ENCODE results near the gene CLEC18B.
"Not testable (repeated sequence)": the region's sequence is repeated elsewhere in the genome, so short reads cannot be mapped to it uniquely, and the experiment has no call there.

Gene CLEC18B

DNA sequence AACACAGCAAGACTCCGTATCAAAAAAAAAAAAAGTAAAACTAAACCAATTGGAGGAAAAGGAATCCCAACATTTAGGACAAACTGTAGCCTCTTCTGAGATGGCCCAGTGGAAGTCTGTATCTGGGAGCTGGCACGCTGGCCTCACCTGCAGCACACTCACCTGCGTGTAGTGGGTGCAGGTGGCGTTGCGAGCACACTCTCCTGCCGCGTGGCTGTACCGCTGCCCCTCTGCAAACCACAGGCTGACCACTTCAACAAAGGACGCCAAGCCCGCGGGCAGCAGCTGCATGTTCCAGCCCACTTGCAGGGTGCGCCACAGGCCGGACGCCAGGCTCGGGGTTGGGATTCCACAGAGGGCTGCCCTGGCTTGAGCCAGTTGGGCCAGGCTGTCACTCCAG, 3.4 kb downstream of the CLEC18B start:
- not testable (repeated sequence) for H3K4me1 ChIP-seq (ENCODE audit: control insufficient read depth, insufficient read depth, low read length); H3K9me3 ChIP-seq (ENCODE audit: control insufficient read depth, insufficient read depth, low read length); H3K27me3 ChIP-seq (ENCODE audit: control insufficient read depth, insufficient read depth, low read length); DNase-seq (ENCODE audit: low read depth, low spot score); H3K27ac ChIP-seq (ENCODE audit: low read length); H3K4me3 ChIP-seq (ENCODE audit: low read length); H3K36me3 ChIP-seq (ENCODE audit: control insufficient read depth, insufficient read depth, low read length)
- no CpG with 5 or more reads among the region's 15 CpGs for WGBS (ENCODE audit: insufficient coverage, insufficient read length)

GRCh38 chr16:74413920-74414319, 7.4 kb downstream of the CLEC18B start:
- no CpG with 5 or more reads among the region's 7 CpGs for WGBS (ENCODE audit: insufficient coverage, insufficient read length)
- not testable (repeated sequence) for H3K27me3 ChIP-seq (ENCODE audit: control insufficient read depth, insufficient read depth, low read length); H3K27ac ChIP-seq (ENCODE audit: low read length); H3K4me1 ChIP-seq (ENCODE audit: control insufficient read depth, insufficient read depth, low read length); H3K9me3 ChIP-seq (ENCODE audit: control insufficient read depth, insufficient read depth, low read length); DNase-seq (ENCODE audit: low read depth, low spot score); H3K36me3 ChIP-seq (ENCODE audit: control insufficient read depth, insufficient read depth, low read length); H3K4me3 ChIP-seq (ENCODE audit: low read length)

DNA sequence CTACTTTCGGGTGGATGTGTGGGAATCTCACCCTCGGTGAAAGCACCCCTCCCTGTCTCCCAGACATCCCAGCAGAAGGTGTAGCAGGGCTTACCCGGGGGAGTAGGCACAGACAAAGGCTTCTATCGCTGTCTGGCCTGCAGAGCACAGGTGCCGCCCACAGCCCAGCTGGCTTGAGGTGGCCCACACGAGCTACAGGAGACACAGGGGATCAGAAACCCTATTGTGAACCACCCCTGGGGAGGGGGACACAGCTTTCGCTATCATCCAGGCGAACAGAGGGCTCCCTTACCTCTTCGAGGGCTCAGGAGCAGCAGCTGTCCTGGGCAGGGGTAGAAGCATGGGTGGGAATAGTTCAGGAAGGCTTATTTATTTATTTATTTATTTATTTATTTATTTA, 7.8 kb downstream of the CLEC18B start:
- not testable (repeated sequence) for H3K9me3 ChIP-seq (ENCODE audit: control insufficient read depth, insufficient read depth, low read length); DNase-seq (ENCODE audit: low read depth, low spot score); H3K27me3 ChIP-seq (ENCODE audit: control insufficient read depth, insufficient read depth, low read length); H3K36me3 ChIP-seq (ENCODE audit: control insufficient read depth, insufficient read depth, low read length); H3K4me3 ChIP-seq (ENCODE audit: low read length); H3K4me1 ChIP-seq (ENCODE audit: control insufficient read depth, insufficient read depth, low read length); H3K27ac ChIP-seq (ENCODE audit: low read length)
- no CpG with 5 or more reads among the region's 9 CpGs for WGBS (ENCODE audit: insufficient coverage, insufficient read length)

- not testable (repeated sequence) for H3K27ac ChIP-seq (ENCODE audit: low read length); H3K9me3 ChIP-seq (ENCODE audit: control insufficient read depth, insufficient read depth, low read length); H3K4me1 ChIP-seq (ENCODE audit: control insufficient read depth, insufficient read depth, low read length); DNase-seq (ENCODE audit: low read depth, low spot score); H3K36me3 ChIP-seq (ENCODE audit: control insufficient read depth, insufficient read depth, low read length); H3K27me3 ChIP-seq (ENCODE audit: control insufficient read depth, insufficient read depth, low read length); H3K4me3 ChIP-seq (ENCODE audit: low read length)
- no CpG with 5 or more reads among the region's 10 CpGs for WGBS (ENCODE audit: insufficient coverage, insufficient read length)
Observed at GRCh38 chr16:74412775-74413390, 8.4 kb downstream of the CLEC18B start.

DNA sequence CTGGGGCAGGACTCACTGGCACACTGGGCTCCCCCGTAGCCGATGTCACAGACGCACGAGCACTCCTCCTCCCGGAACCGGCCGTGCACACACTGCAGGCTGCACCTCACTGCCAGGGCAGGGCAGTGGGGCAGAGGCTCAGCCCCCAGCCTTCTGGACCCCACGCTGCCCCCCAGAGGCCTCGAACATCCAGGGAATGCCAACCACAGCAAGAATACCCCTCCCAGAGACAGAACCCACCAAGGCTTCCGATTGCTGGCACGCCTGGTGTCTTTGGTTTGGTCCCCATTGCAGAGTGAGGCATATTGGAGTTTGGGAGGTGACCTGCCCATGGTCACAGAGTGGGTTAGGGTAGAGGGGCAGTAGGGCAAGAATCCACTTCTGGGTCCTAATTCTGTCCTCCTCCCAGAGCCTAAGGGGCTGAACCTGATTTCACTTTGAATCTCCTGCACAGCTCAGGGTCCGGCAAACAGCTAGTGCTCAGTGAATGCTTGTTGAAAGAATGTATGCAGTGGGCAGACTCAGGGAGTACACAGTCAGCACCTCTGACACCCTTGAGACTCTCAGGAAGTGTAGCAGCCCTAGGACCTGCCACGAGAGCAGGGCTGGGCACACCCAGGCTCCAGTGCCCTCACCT, 9.0 kb downstream of the CLEC18B start:
- H3K9me3 ChIP-seq (ENCODE audit: control insufficient read depth, insufficient read depth, low read length); H3K36me3 ChIP-seq (ENCODE audit: control insufficient read depth, insufficient read depth, low read length); DNase-seq (ENCODE audit: low read depth, low spot score); H3K4me3 ChIP-seq (ENCODE audit: low read length); H3K27ac ChIP-seq (ENCODE audit: low read length); H3K4me1 ChIP-seq (ENCODE audit: control insufficient read depth, insufficient read depth, low read length); H3K27me3 ChIP-seq (ENCODE audit: control insufficient read depth, insufficient read depth, low read length): not testable (repeated sequence)
- WGBS (ENCODE audit: insufficient coverage, insufficient read length), result no CpG with 5 or more reads among the region's 13 CpGs

- not testable (repeated sequence) for H3K4me1 ChIP-seq (ENCODE audit: control insufficient read depth, insufficient read depth, low read length); H3K27me3 ChIP-seq (ENCODE audit: control insufficient read depth, insufficient read depth, low read length); H3K36me3 ChIP-seq (ENCODE audit: control insufficient read depth, insufficient read depth, low read length); H3K27ac ChIP-seq (ENCODE audit: low read length); H3K9me3 ChIP-seq (ENCODE audit: control insufficient read depth, insufficient read depth, low read length); H3K4me3 ChIP-seq (ENCODE audit: low read length); DNase-seq (ENCODE audit: low read depth, low spot score)
- no CpG with 5 or more reads among the region's 9 CpGs for WGBS (ENCODE audit: insufficient coverage, insufficient read length)
Observed at GRCh38 chr16:74410981-74411380, 10.3 kb downstream of the CLEC18B start.

DNA sequence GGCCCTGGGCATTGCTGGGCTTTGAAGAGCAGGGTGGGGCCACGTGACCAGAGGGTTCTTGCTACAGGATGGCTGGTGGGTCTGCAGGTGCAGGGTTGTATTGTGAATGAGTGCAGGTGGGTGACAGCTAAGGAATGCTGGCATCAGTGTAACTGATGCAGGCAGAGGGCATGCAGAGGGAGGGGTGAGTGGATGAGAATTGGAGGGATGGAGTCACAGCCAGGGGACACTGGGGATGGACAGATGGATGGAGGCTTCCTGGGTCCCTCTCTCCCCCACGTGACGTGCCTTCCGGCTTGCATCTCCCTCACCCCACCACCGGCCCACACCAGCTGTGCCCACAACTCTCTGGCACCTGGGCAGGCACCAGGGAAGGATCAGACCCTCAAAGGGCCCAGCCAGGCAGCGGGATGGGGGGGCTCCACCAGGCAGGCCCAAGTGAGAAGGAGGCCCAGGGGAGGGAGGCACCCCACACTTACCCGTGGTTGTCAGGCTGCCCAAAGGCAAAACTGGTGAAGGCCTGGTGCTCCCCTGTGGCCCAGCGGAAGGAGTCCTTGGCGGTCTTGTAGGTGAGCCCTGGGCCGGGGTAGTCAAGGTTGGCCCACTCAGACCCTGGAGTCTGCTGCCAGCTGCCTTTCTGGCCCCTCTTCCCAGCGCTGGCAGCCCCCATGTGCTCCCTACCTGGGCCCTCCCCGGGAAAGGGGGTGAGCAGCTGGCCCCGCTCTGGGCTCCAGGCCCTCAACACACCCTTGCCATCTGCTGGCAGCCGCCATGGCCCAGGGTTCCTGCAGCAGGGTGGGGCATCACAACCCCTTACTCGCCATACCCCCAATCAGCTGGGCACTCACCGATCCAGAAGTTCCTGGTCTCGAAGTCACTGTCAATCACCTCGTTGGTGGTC, 11.0 kb downstream of the CLEC18B start:
- H3K4me1 ChIP-seq (ENCODE audit: control insufficient read depth, insufficient read depth, low read length); H3K4me3 ChIP-seq (ENCODE audit: low read length); DNase-seq (ENCODE audit: low read depth, low spot score); H3K36me3 ChIP-seq (ENCODE audit: control insufficient read depth, insufficient read depth, low read length); H3K27me3 ChIP-seq (ENCODE audit: control insufficient read depth, insufficient read depth, low read length); H3K9me3 ChIP-seq (ENCODE audit: control insufficient read depth, insufficient read depth, low read length); H3K27ac ChIP-seq (ENCODE audit: low read length): not testable (repeated sequence)
- no CpG with 5 or more reads among the region's 18 CpGs for WGBS (ENCODE audit: insufficient coverage, insufficient read length)

DNA sequence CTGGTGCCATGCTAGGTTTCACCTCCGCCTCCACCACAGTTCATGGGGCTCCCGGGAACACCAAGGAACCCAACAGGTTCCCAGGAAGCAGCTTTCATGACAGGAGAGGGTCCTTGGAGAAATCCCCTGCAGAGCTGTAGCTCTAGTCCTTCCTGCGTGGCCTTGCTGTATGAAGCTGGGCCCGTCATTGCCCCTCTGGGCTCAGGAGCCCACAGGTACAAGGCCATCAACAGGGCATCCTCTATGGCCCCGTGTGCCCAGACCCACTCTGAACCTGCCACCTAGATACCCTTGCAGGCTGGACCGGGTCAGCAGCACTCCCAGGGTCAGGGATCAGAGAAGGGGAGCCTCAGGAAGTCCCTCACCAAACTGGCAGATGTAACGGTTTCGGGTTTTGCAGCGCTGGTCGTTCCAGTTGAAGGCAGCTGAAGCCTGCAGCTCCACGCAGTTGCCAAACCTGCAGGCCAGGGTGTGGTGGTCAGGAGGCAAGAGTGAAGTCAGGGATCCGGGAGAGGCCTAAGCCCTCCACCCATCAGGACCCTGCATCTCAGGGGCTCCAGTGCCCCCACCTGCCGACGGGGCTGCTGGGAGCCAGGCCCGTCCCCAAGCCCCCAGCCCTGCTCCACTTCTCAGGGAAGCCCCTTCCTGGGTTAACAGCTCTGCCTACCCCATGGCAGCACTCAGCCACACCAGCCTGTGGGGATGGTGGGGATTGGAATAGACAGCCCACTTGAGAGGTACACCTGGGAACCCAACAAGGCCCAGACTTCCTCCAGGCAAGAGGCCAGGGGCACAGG, 11.9 kb downstream of the CLEC18B start:
- WGBS (ENCODE audit: insufficient coverage, insufficient read length), result no CpG with 5 or more reads among the region's 15 CpGs
- not testable (repeated sequence) for H3K4me3 ChIP-seq (ENCODE audit: low read length); H3K27me3 ChIP-seq (ENCODE audit: control insufficient read depth, insufficient read depth, low read length); H3K4me1 ChIP-seq (ENCODE audit: control insufficient read depth, insufficient read depth, low read length); DNase-seq (ENCODE audit: low read depth, low spot score); H3K27ac ChIP-seq (ENCODE audit: low read length); H3K36me3 ChIP-seq (ENCODE audit: control insufficient read depth, insufficient read depth, low read length); H3K9me3 ChIP-seq (ENCODE audit: control insufficient read depth, insufficient read depth, low read length)

GRCh38 chr16:74407362-74407705, 13.9 kb downstream of the CLEC18B start:
- not testable (repeated sequence) for DNase-seq (ENCODE audit: low read depth, low spot score); H3K27ac ChIP-seq (ENCODE audit: low read length); H3K27me3 ChIP-seq (ENCODE audit: control insufficient read depth, insufficient read depth, low read length); H3K4me1 ChIP-seq (ENCODE audit: control insufficient read depth, insufficient read depth, low read length); H3K36me3 ChIP-seq (ENCODE audit: control insufficient read depth, insufficient read depth, low read length); H3K9me3 ChIP-seq (ENCODE audit: control insufficient read depth, insufficient read depth, low read length)
- peak overlapping the region; percentile 30; the same call in 1 of the 2 replicates for H3K4me3 ChIP-seq (ENCODE audit: low read length)
- no CpG with 5 or more reads among the region's 23 CpGs for WGBS (ENCODE audit: insufficient coverage, insufficient read length)

GRCh38 chr16:74406600-74407361, 14.5 kb downstream of the CLEC18B start:
- DNase-seq (ENCODE audit: low read depth, low spot score); H3K36me3 ChIP-seq (ENCODE audit: control insufficient read depth, insufficient read depth, low read length); H3K4me3 ChIP-seq (ENCODE audit: low read length); H3K27me3 ChIP-seq (ENCODE audit: control insufficient read depth, insufficient read depth, low read length); H3K27ac ChIP-seq (ENCODE audit: low read length); H3K9me3 ChIP-seq (ENCODE audit: control insufficient read depth, insufficient read depth, low read length); H3K4me1 ChIP-seq (ENCODE audit: control insufficient read depth, insufficient read depth, low read length): not testable (repeated sequence)
- no CpG with 5 or more reads among the region's 71 CpGs for WGBS (ENCODE audit: insufficient coverage, insufficient read length)

Measured in iPS DF 6.9 (cell line).